WTC11 (cell line): ENCODE results near the gene SLC41A3.

Experiments used
- PRDM15 ChIP-seq: sonication (generic); formaldehyde crosslinking; IDR thresholded peaks from 2 replicates; pipeline ENCODE4 v1.8.0; 2022; ENCODE audit warnings: missing genetic modification reagents
- TF ChIP-seq, protein P1 (sequence below): fragments of 200-600 bp; IDR thresholded peaks from 2 replicates; pipeline ENCODE4 v1.8.0; 2022; ENCODE audit warnings: antibody characterized with exemption

- no peak for TF ChIP-seq PRDM15 (CRISPR knock-in tag)
- TF ChIP-seq, protein P1, sequence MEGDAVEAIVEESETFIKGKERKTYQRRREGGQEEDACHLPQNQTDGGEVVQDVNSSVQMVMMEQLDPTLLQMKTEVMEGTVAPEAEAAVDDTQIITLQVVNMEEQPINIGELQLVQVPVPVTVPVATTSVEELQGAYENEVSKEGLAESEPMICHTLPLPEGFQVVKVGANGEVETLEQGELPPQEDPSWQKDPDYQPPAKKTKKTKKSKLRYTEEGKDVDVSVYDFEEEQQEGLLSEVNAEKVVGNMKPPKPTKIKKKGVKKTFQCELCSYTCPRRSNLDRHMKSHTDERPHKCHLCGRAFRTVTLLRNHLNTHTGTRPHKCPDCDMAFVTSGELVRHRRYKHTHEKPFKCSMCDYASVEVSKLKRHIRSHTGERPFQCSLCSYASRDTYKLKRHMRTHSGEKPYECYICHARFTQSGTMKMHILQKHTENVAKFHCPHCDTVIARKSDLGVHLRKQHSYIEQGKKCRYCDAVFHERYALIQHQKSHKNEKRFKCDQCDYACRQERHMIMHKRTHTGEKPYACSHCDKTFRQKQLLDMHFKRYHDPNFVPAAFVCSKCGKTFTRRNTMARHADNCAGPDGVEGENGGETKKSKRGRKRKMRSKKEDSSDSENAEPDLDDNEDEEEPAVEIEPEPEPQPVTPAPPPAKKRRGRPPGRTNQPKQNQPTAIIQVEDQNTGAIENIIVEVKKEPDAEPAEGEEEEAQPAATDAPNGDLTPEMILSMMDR = no peak
Measured at GRCh38 chr3:126029241-126029640, 54.7 kb downstream of the SLC41A3 start.
